Motor neuron (in vitro differentiated cells): ENCODE results near the gene ZBTB16. TPM values are rescaled to one million over a fixed set of nuclear protein-coding genes. Genes with fewer than 3 reads are reported as not detected.

Experiments used
- ATAC-seq, 8 experiments: fragments of 200-7000 bp; cut with Tn5 transposase; replicated peaks in 6 of 8; 2 replicates each; pipeline ENCODE4 v1.8.0; 2021; ENCODE audit warnings: mild to moderate bottlenecking in 8 of 8, moderate library complexity in 8 of 8
- H3K27ac ChIP-seq, 2 donors: fragments of 250-450 bp; sonication (Bioruptor Pico); 2 replicates each; pipeline ENCODE4 v1.9.0; 2021; ENCODE audit warnings: antibody characterized with exemption in 2 of 2, mild to moderate bottlenecking in 2 of 2, moderate library complexity in 1 of 2
- H3K4me1 ChIP-seq, 2 donors: fragments of 250-450 bp; sonication (Bioruptor Pico); replicated peaks in 1 of 2; 2 replicates each; pipeline ENCODE4 v1.6.1; 2021; ENCODE audit warnings: antibody characterized with exemption in 2 of 2, mild to moderate bottlenecking in 2 of 2, moderate library complexity in 1 of 2
- H3K4me3 ChIP-seq, 5 donors: fragments of 250-450 bp; sonication (Bioruptor Pico); 2 replicates each; pipeline ENCODE4 v1.9.0; 2021; ENCODE audit warnings: antibody characterized with exemption in 5 of 5, mild to moderate bottlenecking in 5 of 5, moderate library complexity in 4 of 5
- WGBS, 10 experiments: fragments of 450-650 bp; shearing (Covaris generic); methylation state at CpG; one replicate each; pipeline ENCODE4 v1.0.0; 2022; 5-methylcytosine and 5-hydroxymethylcytosine counted together
- in situ Hi-C, 9 experiments: fragments of 400-800 bp; cut with MboI; loops; one replicate each; pipeline ENCODE4 v1.15.0; 2021; ENCODE audit warnings: low sequenced_read_pairs in 9 of 9, low pct_unique_long_range_greater_than_20kb in 2 of 9; ENCODE audit not compliant: unreplicated experiment in 9 of 9
- total RNA-seq, 8 experiments: library from RNA; unstranded; fragments of 300-600 nt; gene quantifications; 2 replicates each; pipeline versions ENCODE4 v1.2.3 to v1.2.4, GENCODE V29; 2022

Gene ZBTB16
- total RNA-seq, 8 experiments from 2014 or later: 0.07 to 26.6 (median 7.3) TPM; not detected in 1

DNA sequence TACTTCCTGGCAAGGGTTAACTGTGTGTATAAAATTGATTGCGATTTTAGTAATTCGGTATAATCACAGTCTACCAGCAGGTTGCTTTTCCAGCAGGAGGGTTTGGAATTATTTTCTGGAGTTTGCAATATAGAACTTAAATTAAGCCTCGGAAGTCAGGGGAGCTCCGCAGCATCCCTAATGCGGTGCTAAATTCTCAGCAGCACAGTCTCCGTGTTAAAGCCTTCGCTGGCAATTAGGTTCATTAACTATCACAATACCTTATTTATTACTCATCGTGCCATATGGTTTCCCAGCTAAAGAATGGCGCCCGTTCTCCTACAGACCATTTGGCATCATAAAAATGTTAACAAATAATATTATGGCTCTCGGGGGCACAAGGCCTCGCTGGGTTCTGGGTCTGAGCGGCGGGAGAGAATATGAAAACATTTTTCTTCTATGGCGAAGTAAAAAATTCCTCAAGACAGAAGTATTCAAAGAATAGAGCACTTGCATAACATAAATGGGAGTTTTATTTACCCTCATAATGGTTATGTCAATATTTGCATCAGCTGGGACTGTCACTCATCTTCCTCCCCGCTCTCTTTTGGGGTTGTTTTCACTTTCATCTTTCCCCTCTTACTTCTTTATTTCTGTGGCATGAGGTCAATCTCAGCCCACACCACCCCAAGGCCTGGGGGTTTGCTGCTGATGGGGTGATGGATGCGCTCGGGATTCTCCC, 28.1 kb upstream of the ZBTB16 start:
- no peak overlapping the region for H3K4me3 ChIP-seq
- 51 to 100% (median 68%) methylated on average over 2 to 18 of the region's 18 CpGs for WGBS, 10 experiments
- H3K27ac ChIP-seq: no peak overlapping the region
- peak in 1 of 8 experiments; percentile 42 for ATAC-seq
- peaks cover 15 to 23% of the 10 kb centered on the region in 2 donors for H3K4me1 ChIP-seq
- in situ Hi-C loops: loop anchor here in 5 of 9 experiments (10.0 to 25.0 kb wide), 2 partner anchors 223 to 231 kb away; no protein-coding TSS in a partner anchor

DNA sequence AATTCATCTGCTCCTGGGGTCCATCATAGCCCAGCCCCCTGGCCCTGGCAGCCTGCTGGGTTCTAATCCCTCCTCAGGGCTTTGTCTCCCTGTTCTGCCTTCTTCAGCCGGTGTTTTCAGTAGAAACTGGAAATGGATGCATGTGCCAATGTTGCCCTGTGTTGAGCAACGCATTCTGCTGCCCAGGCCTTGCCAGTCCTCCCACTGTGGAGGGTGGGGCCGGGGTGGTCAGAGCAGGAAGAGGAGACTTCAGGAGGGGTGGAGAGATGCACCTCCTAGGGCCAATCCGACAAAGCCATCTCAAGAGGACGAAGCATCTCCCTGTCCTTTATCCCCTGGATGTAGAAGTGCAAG, 27.6 kb upstream of the ZBTB16 start:
- H3K4me1 ChIP-seq: peaks cover 12 to 21% of the 10 kb centered on the region in 2 donors
- no peak overlapping the region for H3K27ac ChIP-seq
- no peak for ATAC-seq
- in situ Hi-C loops: loop anchor here in 5 of 9 experiments (10.0 to 25.0 kb wide), 2 partner anchors 223 to 230 kb away; no protein-coding TSS in a partner anchor
- WGBS, 10 experiments: 29 to 100% (median 72%) methylated on average over 1 to 4 of the region's 5 CpGs; no CpG with 5 or more reads in 4 of the 10 experiments
- no peak overlapping the region for H3K4me3 ChIP-seq

DNA sequence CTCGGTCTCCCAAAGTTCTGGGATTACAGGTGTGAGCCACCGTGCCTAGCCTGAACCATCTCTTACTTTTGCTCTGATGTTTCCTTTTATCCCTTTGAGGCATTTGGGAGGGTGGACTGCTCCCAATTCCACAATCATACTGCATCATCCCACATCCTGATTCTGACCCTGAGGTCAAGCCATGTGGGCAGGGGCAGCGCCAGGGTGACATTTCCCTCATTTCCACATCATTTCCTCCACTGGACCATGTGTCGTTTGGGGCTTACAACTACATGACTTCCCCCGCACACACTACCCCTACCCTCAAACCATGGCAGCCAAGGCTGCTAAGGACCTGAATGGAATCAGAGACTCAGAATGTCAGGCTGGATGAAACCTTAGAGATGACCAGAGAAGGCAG, 26.4 kb upstream of the ZBTB16 start:
- H3K27ac ChIP-seq: no peak overlapping the region
- no peak overlapping the region for H3K4me3 ChIP-seq
- H3K4me1 ChIP-seq: peaks cover 5 to 12% of the 10 kb centered on the region in 2 donors
- in situ Hi-C loops: loop anchor here in 5 of 9 experiments (10.0 to 25.0 kb wide), 2 partner anchors 222 to 229 kb away; no protein-coding TSS in a partner anchor
- WGBS, 10 experiments: 47 to 100% (median 71%) methylated on average over 1 to 3 of the region's 5 CpGs; no CpG with 5 or more reads in 3 of the 10 experiments
- no peak for ATAC-seq

- H3K4me3 ChIP-seq: no peak overlapping the region
- WGBS, 10 experiments: 90 to 100% (median 93%) methylated on average over 2 of the region's 2 CpGs; no CpG with 5 or more reads in 7 of the 10 experiments
- ATAC-seq: no peak
- peaks cover 5 to 12% of the 10 kb centered on the region in 2 donors for H3K4me1 ChIP-seq
- H3K27ac ChIP-seq: no peak overlapping the region
- in situ Hi-C loops: loop anchor here in 5 of 9 experiments (10.0 to 25.0 kb wide), 2 partner anchors 221 to 229 kb away; no protein-coding TSS in a partner anchor
These were observed 25.9 kb upstream of the ZBTB16 start for GRCh38 chr11:114033572-114033971.

GRCh38 chr11:114034956-114035355, 24.6 kb upstream of the ZBTB16 start:
- in situ Hi-C loops: loop anchor here in 5 of 9 experiments (10.0 to 25.0 kb wide), 2 partner anchors 220 to 227 kb away; no protein-coding TSS in a partner anchor
- no peak for ATAC-seq
- 53 to 96% (median 87%) methylated on average over 1 to 10 of the region's 11 CpGs; no CpG with 5 or more reads in 2 of the 10 experiments for WGBS, 10 experiments
- Histone ChIP-seq H3K27ac (no peak overlapping the region), H3K4me3 (no peak overlapping the region), H3K4me1 (peaks cover 5 to 12% of the 10 kb centered on the region in 2 donors)

GRCh38 chr11:114036147-114036811, 23.2 kb upstream of the ZBTB16 start:
- peak; percentile 96 to 100 (median 98) for ATAC-seq
- in situ Hi-C loops: loop anchor here in 5 of 9 experiments (10.0 to 25.0 kb wide), 2 partner anchors 219 to 226 kb away; no protein-coding TSS in a partner anchor
- 0 to 33% (median 11%) methylated on average over 1 to 19 of the region's 37 CpGs; no CpG with 5 or more reads in 1 of the 10 experiments for WGBS, 10 experiments
- Histone ChIP-seq H3K4me1 (peaks cover 5 to 8% of the 10 kb centered on the region in 2 donors), H3K27ac (no peak overlapping the region), H3K4me3 (peak overlapping the region in 3 of 5 donors; percentile 8 to 22 (median 15))

DNA sequence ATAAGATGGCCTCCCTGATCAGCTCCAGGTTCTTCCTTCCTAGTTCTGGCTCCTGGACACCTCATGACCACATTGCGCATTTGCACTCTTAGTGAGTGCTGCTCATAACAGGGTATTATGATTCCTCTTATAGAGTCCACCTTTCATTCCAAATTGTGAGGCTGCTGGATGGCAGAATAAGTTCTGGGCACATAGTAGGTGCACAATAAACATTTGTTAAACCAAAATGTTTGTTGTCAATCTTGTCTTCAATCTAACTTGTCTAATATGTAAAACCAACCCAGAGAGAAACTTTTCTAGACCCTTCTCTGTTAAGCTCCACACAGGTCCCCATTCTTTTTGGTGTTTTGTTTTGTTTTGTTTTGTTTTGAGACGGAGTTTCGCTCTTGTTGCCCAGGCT, 22.6 kb upstream of the ZBTB16 start:
- WGBS, 10 experiments: 36 to 100% (median 98%) methylated on average over 1 to 3 of the region's 3 CpGs; no CpG with 5 or more reads in 2 of the 10 experiments
- in situ Hi-C loops: loop anchor here in 5 of 9 experiments (10.0 to 25.0 kb wide), 2 partner anchors 218 to 225 kb away; no protein-coding TSS in a partner anchor
- Histone ChIP-seq H3K4me3 (no peak overlapping the region), H3K4me1 (peaks cover 5 to 7% of the 10 kb centered on the region in 2 donors), H3K27ac (no peak overlapping the region)
- no peak for ATAC-seq

GRCh38 chr11:114039551-114039950, 20.0 kb upstream of the ZBTB16 start:
- Histone ChIP-seq H3K4me3 (no peak overlapping the region), H3K4me1 (peaks cover 5 to 7% of the 10 kb centered on the region in 2 donors), H3K27ac (no peak overlapping the region)
- WGBS, 10 experiments: 0 to 100% (median 86%) methylated on average over 1 to 3 of the region's 3 CpGs; no CpG with 5 or more reads in 3 of the 10 experiments
- no peak for ATAC-seq
- in situ Hi-C loops: loop anchor here in 5 of 9 experiments (10.0 to 25.0 kb wide), 2 partner anchors 215 to 223 kb away; no protein-coding TSS in a partner anchor

- 52 to 100% (median 80%) methylated on average over 1 to 7 of the region's 7 CpGs; no CpG with 5 or more reads in 2 of the 10 experiments for WGBS, 10 experiments
- ATAC-seq: no peak
- no peak overlapping the region for H3K27ac ChIP-seq
- in situ Hi-C loops: loop anchor here in 4 of 9 experiments (25.0 kb wide), 1 partner anchor 222 kb away; no protein-coding TSS in a partner anchor
- H3K4me3 ChIP-seq: no peak overlapping the region
- peaks cover 5 to 7% of the 10 kb centered on the region in 2 donors for H3K4me1 ChIP-seq
These were observed 18.8 kb upstream of the ZBTB16 start for GRCh38 chr11:114040706-114041211.

GRCh38 chr11:114042234-114042633, 17.3 kb upstream of the ZBTB16 start:
- in situ Hi-C loops: loop anchor here in 4 of 9 experiments (25.0 kb wide), 1 partner anchor 220 kb away; no protein-coding TSS in a partner anchor
- no peak overlapping the region for H3K27ac ChIP-seq
- no peak overlapping the region for H3K4me3 ChIP-seq
- no peak for ATAC-seq
- WGBS, 10 experiments: 0 to 100% (median 75%) methylated on average over 1 to 5 of the region's 5 CpGs; no CpG with 5 or more reads in 1 of the 10 experiments
- no peaks in the 10 kb centered on the region for H3K4me1 ChIP-seq

DNA sequence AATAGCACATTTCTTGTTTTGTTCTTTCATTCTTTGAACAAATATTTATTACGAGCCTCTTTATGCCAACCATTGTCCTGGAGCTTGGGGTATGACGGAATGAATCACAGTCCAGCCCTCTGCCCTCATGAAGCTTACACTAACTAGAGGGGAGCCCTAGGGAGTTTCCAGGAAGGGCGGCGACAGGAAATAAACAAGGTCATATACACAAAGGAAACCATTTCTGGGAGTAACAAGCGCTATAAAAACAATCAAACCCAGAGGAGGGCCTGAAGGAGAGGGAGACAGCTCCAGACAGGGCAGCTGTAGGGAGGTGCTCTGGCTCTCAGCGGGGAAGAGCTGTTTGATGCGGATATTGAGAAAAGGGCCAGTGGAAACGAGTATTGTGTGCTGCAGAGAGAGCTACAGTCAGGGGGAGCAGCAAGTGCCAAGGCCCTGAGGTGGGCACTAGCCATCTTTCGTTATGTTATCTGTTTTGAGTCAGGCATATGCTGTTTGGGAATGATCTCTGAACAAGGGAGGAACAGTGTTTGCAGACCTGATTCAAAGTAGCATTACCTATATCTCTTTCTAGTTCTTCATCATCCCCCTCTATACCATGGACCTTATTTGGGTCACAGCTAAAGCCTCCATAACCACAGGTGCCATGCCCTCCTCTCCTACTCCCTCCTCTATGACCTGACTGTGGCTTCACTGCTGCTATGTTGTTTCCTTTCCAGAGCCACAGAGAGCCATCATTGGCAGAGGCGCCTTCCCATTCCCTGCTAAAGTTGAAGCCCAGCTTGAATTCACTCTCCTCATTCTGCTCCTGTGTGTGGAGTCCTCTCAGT, 15.3 kb upstream of the ZBTB16 start:
- peak in 1 of 8 experiments; percentile 23 for ATAC-seq
- WGBS, 10 experiments: 30 to 100% (median 89%) methylated on average over 2 to 9 of the region's 10 CpGs; no CpG with 5 or more reads in 1 of the 10 experiments
- Histone ChIP-seq H3K4me1 (peaks cover 6 to 8% of the 10 kb centered on the region in 2 donors), H3K4me3 (no peak overlapping the region), H3K27ac (no peak overlapping the region)
- in situ Hi-C loops: loop anchor here in 4 of 9 experiments (25.0 kb wide), 1 partner anchor 218 kb away; no protein-coding TSS in a partner anchor
